GM12872 (cell line): Measurements from ENCODE around the gene PRKG1.

ENCODE experiments used
- CTCF ChIP-seq: IDR thresholded peaks from 3 replicates; pipeline ENCODE4 v1.5.1; 2011; ENCODE audit warnings: low read depth, mild to moderate bottlenecking, low read length, moderate library complexity; ENCODE audit not compliant: insufficient read depth

PRKG1 gene

GRCh38 chr10:52337225-52337624 is 1262.9 kb downstream of the PRKG1 start:
- TF ChIP-seq CTCF = no peak

GRCh38 chr10:52343439-52343838 is 1269.2 kb downstream of the PRKG1 start:
- TF ChIP-seq CTCF = no peak

- no peak for TF ChIP-seq CTCF
These were observed 1272.4 kb downstream of the PRKG1 start for GRCh38 chr10:52346394-52347326.

- TF ChIP-seq CTCF = no peak
These were observed 1273.0 kb downstream of the PRKG1 start for GRCh38 chr10:52347327-52347667.
